ENCODE results near the gene LRFN2.

GRCh38 chr6:40482532-40482931, 104.6 kb downstream of the LRFN2 start:
- no peak for TF ChIP-seq EZH2 (IDR thresholded peaks at IDR 0.05; ENCODE audit: low read depth, unreplicated experiment)
- no peak for TF ChIP-seq CTCF (conservative IDR thresholded peaks at IDR 0.05; ENCODE audit: low read depth in 2 of 2)
- TF ChIP-seq ETS1 (IDR thresholded peaks at IDR 0.05), result no peak
- TF ChIP-seq POLR2AphosphoS5 (IDR thresholded peaks at IDR 0.05; ENCODE audit: low read depth), result no peak
- no peak for TF ChIP-seq REST (IDR thresholded peaks at IDR 0.05; ENCODE audit: unreplicated experiment)
- no peak for TF ChIP-seq EZH2phosphoT487 (IDR thresholded peaks at IDR 0.05; ENCODE audit: unreplicated experiment)
- TF ChIP-seq CREB1 (CRISPR knock-in tag; IDR thresholded peaks at IDR 0.05; ENCODE audit: low read depth), result no peak
- no peak for TF ChIP-seq ZNF114 (CRISPR knock-in tag; IDR thresholded peaks at IDR 0.05)
- no peak for TF ChIP-seq JUNB (IDR thresholded peaks at IDR 0.05; ENCODE audit: unreplicated experiment)

Data from GM23338 (cell line).